HUDEP-2 (cell line): ENCODE data around the gene ENSA.
"Not testable (repeated sequence)": the region's sequence is repeated elsewhere in the genome, so short reads cannot be mapped to it uniquely, and the experiment has no call there.

Experiments
- DNase-seq, 76 experiments: peaks; one replicate each; lab custom pipeline; 2025; ENCODE audit not compliant: unreplicated experiment in 76 of 76; lab: John Stamatoyannopoulos, UW

Gene ENSA

DNA sequence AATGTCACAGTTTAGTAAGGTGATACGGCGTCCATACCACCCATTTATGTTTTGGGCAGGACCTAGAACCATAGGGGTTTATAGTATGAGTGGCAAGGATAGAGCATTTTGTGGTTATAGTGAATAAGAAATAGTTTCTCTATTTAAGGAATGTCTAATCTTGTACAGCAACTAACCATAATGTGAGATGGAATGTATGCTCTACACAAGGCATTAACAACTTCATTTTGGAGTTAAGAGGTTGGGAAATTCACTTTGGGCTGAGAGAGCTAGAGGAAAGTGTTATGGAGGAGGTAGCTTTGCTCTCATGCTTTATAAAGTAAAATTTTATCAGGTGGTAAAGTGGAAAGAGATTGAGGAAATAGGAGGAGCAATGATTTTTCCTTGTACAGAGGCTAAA, 47.0 kb downstream of the ENSA start:
- no peak for DNase-seq

GRCh38 chr1:150581962-150582361, 47.5 kb downstream of the ENSA start:
- not testable (repeated sequence) for DNase-seq

DNA sequence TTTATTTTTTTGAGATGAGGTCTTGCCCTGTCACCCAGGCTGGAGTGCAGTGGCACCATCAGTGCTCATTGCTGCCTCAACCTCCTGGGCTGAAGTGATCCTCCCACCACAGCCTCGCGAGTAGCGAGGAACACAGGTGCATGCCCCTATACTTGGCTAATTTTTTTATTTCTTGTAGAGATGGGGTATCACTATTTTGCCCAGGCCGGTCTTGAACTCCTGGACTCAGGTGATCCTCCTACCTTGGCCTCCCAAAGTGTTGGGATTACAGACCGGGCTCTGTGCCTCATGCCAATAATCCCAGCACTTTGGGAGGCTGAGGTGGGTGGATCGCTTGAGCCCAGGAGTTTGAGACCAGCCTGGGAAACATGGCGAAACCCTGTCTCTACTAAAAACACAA, 48.0 kb downstream of the ENSA start:
- not testable (repeated sequence) for DNase-seq

DNA sequence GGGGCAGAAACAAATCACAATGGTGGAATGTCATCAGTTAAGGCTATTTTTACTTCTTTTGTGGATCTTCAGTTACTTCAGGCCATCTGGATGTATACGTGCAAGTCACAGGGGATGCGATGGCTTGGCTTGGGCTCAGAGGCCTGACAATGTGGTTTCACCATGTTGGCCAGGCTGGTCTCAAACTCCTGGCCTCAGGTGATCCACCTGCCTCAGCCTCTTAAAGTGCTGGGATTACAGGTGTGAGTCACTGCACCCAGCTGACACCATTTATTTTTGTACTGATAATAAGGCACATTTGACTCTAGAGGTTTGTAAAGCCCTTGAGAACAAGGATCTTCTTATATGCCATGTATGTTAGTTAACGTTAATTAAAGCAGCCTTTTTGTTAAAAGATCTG, 48.4 kb downstream of the ENSA start:
- not testable (repeated sequence) for DNase-seq

DNA sequence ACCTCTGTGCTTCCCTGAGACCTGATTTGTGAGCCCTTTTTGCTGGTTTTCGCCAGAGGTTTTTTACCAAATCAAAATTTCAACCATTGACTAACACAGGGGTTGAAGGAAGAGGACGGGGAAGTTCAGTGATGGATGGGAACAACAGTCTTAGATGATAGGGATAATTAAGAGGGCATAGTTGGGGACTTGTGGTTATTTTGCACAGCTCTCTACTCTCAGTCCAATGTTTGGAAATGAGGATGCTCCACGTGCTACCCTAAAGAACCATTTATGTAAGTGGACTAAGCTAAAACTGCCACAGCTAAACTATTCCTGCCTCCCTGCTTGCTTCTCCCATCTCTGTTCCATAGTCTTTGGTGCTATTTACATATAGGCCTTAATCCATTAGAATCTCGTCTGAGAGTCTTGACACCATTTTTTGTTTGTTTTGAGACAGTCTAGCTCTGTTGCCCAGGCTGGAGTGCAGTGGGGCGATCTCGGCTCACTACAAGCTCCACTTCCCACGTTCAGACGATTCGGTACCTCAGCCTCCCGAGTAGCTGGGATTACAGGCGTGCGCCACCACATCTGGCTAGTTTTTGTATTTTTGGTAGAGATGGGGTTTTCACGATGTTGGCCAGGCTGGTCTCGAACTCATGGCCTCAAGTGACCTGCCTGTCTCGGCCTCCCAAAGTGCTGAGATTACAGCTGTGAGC, 49.3 kb downstream of the ENSA start:
- DNase-seq = no peak

GRCh38 chr1:150579110-150579944, 50.1 kb downstream of the ENSA start, which contains the start of gene MCL1:
MCL1 (minus strand) TSS chr1:150579610; CDS start chr1:150579530, 80 bp downstream.
- DNase-seq = peak in 74 of 76 experiments; percentile 33 to 93 (median 83)

GRCh38 chr1:150578272-150579109, 50.9 kb downstream of the ENSA start:
- peak in 24 of 76 experiments; percentile 4 to 63 (median 29) for DNase-seq

- peak in 1 of 76 experiments; percentile 13 for DNase-seq
Measured at GRCh38 chr1:150577557-150578271, 51.7 kb downstream of the ENSA start.

GRCh38 chr1:150576794-150577556, 52.4 kb downstream of the ENSA start:
- DNase-seq = no peak

- no peak for DNase-seq
Measured at GRCh38 chr1:150576367-150576711, 53.1 kb downstream of the ENSA start.

DNA sequence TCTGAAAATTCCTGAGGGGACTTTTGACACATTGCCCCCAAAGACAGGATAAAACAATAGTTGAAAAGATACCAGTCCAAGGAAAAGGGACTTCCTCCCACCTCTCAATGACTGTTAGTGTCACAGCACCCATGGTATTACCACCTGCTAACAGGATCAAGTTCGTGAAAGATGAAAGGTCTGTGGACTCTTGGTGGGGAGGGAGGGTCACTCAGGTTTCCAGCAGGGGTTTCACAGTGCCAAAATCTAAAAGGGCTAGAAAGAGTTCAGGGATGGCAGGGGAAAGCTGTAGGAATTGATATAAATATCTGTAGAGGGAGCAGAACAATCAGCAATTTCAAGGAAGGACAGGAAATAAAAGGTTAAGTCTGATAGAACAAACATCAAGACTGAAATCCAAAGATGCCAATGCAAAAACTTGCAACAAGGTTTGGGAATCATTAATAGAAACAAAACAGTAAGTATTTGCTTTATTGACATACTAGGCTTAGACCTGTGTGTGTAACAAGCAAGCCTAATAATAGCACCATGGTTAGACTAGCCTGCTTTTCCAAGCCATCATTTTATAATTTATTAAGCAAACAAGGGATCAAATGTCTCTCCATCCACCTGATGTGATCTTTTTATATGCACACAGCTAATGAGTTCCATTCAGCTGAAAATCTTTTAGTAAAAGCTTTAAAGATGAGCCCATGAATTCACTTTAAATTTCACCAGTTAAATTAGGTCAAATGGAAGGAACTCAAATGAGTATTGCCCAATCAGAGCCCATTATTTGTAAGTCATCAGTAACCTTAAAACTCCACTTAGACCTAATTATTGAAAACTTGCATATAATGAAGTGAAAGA, 53.7 kb downstream of the ENSA start:
- DNase-seq = no peak

- no peak for DNase-seq
Measured at GRCh38 chr1:150575072-150575489, 54.3 kb downstream of the ENSA start.

DNA sequence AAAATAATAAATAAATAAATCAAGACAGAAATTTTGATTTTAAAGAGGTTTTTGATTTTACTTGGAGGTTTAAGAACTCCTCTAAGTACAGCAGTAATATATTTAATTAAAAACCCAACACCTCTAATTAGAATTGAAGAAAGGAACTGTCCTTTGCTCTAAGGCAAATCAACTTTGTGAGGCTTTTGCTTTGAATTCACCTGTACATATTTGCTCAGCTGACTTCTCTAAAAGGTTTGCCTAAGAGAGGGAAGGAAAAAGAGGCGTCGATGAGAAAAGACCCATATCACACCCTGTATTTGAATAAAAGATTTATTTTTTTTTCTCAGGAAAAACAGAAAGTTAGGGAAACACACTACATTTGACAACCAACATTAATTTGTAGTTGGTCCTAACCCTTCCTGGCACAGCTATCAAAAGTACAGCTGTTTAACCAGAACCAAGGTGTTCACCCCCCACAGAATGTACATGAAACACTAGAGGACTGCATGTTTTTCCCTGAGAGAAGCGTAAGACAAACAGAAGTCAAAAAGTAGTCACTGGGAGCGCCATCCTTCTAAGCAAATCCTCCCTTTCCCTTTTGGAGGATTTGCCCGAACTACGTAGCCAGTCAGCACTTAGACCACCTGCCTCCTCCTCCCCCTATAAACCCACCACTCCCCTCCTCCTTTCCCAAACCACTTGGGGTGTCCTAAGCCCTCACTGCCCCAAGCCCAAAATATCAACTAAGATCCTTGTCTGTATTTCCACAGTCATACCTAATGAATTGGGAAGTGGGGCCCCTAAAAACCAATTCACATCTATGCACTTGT, 54.9 kb downstream of the ENSA start:
- no peak for DNase-seq

- DNase-seq = not testable (repeated sequence)
Measured at GRCh38 chr1:150573648-150574071, 55.8 kb downstream of the ENSA start.

- DNase-seq = no peak
Measured at GRCh38 chr1:150572918-150573647, 56.3 kb downstream of the ENSA start.
